Uterus (tissue), 2 donors: ENCODE data around the gene TMEM184B.

Experiments
- POLR2A ChIP-seq, 2 donors: fragments of 450-650 bp; IDR thresholded peaks; one replicate each; pipeline ENCODE4 v1.6.1; 2016; ENCODE audit warnings: antibody characterized with exemption in 2 of 2, mild to moderate bottlenecking in 1 of 2, moderate library complexity in 1 of 2
- TF ChIP-seq, protein P1 (sequence below), 4 experiments: fragments of 200-600 bp in 2 of 4; fragments of 450-650 bp in 2 of 4; sonication (generic) in 2 of 4; IDR thresholded peaks; one replicate each; pipeline ENCODE4 v1.5.1; 2016 to 2019; ENCODE audit warnings: antibody characterized with exemption in 4 of 4, mild to moderate bottlenecking in 2 of 4, moderate library complexity in 1 of 4

DNA sequence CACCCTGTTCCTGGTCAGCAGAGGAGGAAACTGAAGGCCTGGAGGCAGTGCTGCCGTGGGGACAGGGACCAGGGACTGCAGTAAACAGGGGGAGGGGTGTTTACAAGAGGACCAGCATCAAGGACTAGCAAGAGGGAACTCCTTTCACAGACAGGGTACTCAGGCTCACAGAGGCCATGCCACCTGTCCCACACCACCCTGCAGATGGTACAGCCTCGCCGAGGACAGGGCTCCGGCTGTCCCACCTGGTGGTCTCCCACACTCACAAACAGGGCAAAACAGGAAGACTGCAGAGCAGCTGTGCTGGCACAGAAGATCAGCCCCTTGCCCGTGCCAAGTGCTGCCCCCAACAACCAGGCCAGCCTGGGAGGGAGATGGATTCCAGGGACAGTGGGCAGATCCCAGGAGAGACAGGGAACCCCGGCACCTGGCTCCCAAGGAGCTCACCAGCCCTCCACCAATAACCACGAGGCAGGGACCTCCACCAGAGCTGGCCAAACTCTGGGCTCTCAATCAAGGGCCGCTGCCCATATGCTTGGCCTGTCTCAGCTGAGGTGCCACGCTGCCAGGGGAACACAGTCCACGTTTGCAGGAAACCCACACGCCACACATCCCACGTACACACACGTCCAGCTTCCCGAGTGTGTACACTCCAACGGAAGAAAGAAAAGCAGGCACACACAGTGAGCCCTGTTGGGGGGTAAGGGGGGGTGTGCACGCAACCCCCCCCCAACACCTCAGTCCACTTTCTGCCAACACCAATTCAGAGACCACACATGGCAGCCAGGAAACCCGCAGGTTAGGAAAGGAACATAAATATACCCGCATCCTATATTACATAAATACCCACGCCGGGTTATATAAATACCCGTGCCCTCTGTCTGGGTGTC lies 42.4 kb upstream of the TMEM184B start:
- TF ChIP-seq, protein P1, sequence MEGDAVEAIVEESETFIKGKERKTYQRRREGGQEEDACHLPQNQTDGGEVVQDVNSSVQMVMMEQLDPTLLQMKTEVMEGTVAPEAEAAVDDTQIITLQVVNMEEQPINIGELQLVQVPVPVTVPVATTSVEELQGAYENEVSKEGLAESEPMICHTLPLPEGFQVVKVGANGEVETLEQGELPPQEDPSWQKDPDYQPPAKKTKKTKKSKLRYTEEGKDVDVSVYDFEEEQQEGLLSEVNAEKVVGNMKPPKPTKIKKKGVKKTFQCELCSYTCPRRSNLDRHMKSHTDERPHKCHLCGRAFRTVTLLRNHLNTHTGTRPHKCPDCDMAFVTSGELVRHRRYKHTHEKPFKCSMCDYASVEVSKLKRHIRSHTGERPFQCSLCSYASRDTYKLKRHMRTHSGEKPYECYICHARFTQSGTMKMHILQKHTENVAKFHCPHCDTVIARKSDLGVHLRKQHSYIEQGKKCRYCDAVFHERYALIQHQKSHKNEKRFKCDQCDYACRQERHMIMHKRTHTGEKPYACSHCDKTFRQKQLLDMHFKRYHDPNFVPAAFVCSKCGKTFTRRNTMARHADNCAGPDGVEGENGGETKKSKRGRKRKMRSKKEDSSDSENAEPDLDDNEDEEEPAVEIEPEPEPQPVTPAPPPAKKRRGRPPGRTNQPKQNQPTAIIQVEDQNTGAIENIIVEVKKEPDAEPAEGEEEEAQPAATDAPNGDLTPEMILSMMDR (IDR thresholded peaks at IDR 0.05) = no peak
- TF ChIP-seq POLR2A (IDR thresholded peaks at IDR 0.05) = peak in 1 of 2 donors; percentile 6
